GM12873 (cell line): ENCODE data around the gene MGAT5B.

Source experiments
- TF ChIP-seq, protein P1 (sequence below): IDR thresholded peaks from 2 replicates; pipeline ENCODE4 v1.5.1; 2012; ENCODE audit warnings: low read depth, mild to moderate bottlenecking, moderate library complexity, low read length, control low read depth; ENCODE audit not compliant: insufficient read depth; ENCODE audit errors: missing control alignments

MGAT5B gene

GRCh38 chr17:76973040-76973439 is 104.8 kb downstream of the MGAT5B start:
- TF ChIP-seq, protein P1, sequence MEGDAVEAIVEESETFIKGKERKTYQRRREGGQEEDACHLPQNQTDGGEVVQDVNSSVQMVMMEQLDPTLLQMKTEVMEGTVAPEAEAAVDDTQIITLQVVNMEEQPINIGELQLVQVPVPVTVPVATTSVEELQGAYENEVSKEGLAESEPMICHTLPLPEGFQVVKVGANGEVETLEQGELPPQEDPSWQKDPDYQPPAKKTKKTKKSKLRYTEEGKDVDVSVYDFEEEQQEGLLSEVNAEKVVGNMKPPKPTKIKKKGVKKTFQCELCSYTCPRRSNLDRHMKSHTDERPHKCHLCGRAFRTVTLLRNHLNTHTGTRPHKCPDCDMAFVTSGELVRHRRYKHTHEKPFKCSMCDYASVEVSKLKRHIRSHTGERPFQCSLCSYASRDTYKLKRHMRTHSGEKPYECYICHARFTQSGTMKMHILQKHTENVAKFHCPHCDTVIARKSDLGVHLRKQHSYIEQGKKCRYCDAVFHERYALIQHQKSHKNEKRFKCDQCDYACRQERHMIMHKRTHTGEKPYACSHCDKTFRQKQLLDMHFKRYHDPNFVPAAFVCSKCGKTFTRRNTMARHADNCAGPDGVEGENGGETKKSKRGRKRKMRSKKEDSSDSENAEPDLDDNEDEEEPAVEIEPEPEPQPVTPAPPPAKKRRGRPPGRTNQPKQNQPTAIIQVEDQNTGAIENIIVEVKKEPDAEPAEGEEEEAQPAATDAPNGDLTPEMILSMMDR, result no peak

DNA sequence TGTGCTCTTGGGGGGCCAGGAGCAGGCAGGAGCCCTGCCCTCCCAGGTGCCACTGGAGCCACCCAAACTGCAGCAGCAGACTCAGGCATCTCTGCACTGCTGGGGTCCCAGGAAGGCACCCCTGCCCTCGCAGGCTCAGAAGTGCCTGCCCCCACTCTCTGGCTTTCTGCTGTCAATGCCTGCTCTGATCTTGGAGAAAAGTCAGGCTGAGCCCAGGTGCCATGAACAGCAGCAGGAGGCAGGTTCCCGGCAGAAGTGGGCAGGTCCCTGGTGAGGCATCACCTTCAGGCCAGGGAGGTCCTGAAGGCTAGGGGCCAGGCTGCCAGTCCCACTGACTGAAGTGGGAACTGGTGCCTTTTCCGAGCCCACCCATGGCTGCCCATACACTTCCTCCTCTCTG is 106.5 kb downstream of the MGAT5B start:
- TF ChIP-seq, protein P1, result no peak

GRCh38 chr17:76981545-76982295 is 113.5 kb downstream of the MGAT5B start:
- TF ChIP-seq, protein P1, result no peak

DNA sequence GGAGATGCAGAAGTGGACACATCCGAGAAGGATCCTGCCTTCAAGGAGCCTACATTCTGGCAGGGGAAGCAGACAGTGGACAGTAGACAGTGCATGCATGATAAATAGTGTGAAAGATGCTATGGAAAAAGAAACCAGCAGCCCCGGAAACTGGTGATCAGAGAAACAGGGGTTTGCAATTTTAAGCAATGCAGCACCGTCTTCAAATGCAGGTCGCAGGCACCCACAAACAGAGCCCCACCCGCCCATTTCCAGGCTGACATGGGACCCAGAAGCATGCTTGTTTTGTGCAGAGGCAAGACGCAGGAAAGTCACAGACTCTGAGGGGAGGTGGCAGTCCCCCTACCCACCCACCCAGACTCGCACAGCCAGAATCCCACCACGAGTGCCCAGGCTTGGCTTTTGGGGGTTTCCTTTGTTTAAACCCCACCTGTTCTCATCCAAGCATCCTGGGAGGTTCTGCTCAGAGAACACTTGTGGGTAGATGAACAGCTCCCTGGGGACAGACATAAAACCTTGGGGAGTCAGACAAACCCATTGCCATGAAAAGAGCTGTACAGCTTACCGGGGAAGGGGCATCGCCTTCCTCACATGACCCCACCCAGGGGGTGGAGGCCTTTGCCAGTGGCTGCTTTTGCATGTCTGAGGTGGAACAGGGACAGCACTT is 114.3 kb downstream of the MGAT5B start:
- TF ChIP-seq, protein P1, result no peak

GRCh38 chr17:76983075-76983775 is 115.0 kb downstream of the MGAT5B start:
- TF ChIP-seq, protein P1, result no peak

DNA sequence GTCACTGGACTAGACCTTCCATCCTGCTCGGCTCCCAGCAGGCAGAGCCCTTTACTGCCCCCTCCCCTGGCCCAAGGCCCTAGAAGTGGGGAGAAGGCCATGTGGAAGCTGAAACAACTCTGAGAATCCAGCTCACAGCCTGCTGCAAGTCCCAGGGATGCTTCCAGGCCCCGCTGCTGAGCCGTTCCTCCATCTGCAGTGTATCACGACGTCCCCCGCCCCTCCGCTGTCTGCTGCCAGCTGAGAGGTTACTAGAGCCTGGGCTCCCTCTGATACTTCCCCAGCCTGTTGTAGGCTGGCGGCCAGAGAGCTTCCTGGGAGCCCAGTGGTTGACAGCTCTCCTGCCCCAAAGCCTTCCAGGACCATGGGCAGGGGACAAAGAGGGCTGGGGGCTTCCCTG is 118.2 kb downstream of the MGAT5B start:
- TF ChIP-seq, protein P1, result no peak

- TF ChIP-seq, protein P1, result no peak
Measured at GRCh38 chr17:76987486-76988093, 119.4 kb downstream of the MGAT5B start.
